Naive thymus-derived CD8-positive, alpha-beta T cell (primary cell): ENCODE data around the gene VASN. TPM values are rescaled to one million over a fixed set of nuclear protein-coding genes. Genes with fewer than 3 reads are reported as not detected.

Source experiments
- ATAC-seq, 2 donors: fragments of 150-1000 bp; cut with Tn5 transposase in 1 of 2; sonication (Bioruptor Pico), chemical (Tn5 transposase) in 1 of 2; 1 replicate in 1 of 2; 2 replicates in 1 of 2; pipeline ENCODE4 v1.10.0; 2021; ENCODE audit warnings: mild to moderate bottlenecking in 2 of 2, moderate library complexity in 2 of 2
- POLR2A ChIA-PET: fragments of 350-600 bp; sonication (Branson Sonifier 250); formaldehyde crosslinking; loops from one replicate; lab custom pipeline; 2021; ENCODE audit warnings: antibody characterized with exemption; lab: Charles Lee
- DNase-seq, 10 donors: peaks; one replicate each; pipeline versions ENCODE4 v3.0.0 to v3.0.0-alpha.2; 2020 to 2022
- H3K27ac Mint-ChIP-seq, 10 donors: one replicate each; pipeline ENCODE4 v1.8.0; 2020 to 2022; ENCODE audit warnings: mild to moderate bottlenecking in 10 of 10, mixed read lengths in 10 of 10, moderate library complexity in 4 of 10, inconsistent platforms in 1 of 10
- H3K27me3 Mint-ChIP-seq, 5 donors: one replicate each; pipeline ENCODE4 v1.8.0; 2021 to 2022; ENCODE audit warnings: mixed read lengths in 5 of 5
- H3K36me3 Mint-ChIP-seq, 3 donors: one replicate each; pipeline ENCODE4 v1.8.0; 2020 to 2022; ENCODE audit warnings: mixed read lengths in 3 of 3, mild to moderate bottlenecking in 2 of 3, inconsistent platforms in 1 of 3
- H3K4me1 Mint-ChIP-seq, 4 donors: one replicate each; pipeline ENCODE4 v1.8.0; 2021 to 2022; ENCODE audit warnings: mixed read lengths in 4 of 4
- H3K4me3 Mint-ChIP-seq, 10 donors: one replicate each; pipeline ENCODE4 v1.8.0; 2020 to 2022; ENCODE audit warnings: mild to moderate bottlenecking in 10 of 10, mixed read lengths in 10 of 10, moderate library complexity in 6 of 10, inconsistent platforms in 1 of 10
- H3K9me3 Mint-ChIP-seq, 9 donors: one replicate each; pipeline ENCODE4 v1.8.0; 2020 to 2022; ENCODE audit warnings: mixed read lengths in 9 of 9, mild to moderate bottlenecking in 3 of 9, inconsistent platforms in 1 of 9, moderate library complexity in 1 of 9
- polyA plus RNA-seq, 3 donors: library from polyadenylated mRNA; unstranded; fragments of 300-500 nt; fragmentation: Illumina TruSeq; gene quantifications; one replicate each; pipeline ENCODE4 v1.2.3, GENCODE V29; 2021
- total RNA-seq, 8 experiments: library from RNA in 2 of 8; stranded (reverse) in 2 of 8; gene quantifications; one replicate each; pipeline ENCODE4 v1.2.3 and lab custom pipeline; 2021 to 2026

Gene VASN
- total and polyA plus RNA-seq, 5 experiments from 2014 or later, result 0.12 to 0.34 (median 0.30) TPM; not detected in 2

GRCh38 chr16:4350365-4350786 is 21.3 kb upstream of the VASN start:
- H3K9me3 Mint-ChIP-seq, result no peaks in the 10 kb centered on the region
- H3K27me3 Mint-ChIP-seq, result peaks cover 0 to 1% (median 0%) of the 10 kb centered on the region in 5 donors
- ATAC-seq (peak in 1 of 2 donors; percentile 18), DNase-seq (peak in 1 of 10 donors; percentile 18)
- peaks cover 10 to 53% (median 33%) of the 10 kb centered on the region in 4 donors for H3K4me1 Mint-ChIP-seq
- peaks cover 0 to 8% (median 2%) of the 10 kb centered on the region in 3 donors for H3K36me3 Mint-ChIP-seq
- POLR2A ChIA-PET, result interaction anchor here (0.5 to 3.1 kb wide), 6 partner anchors 12 to 79 kb away, joined by 3 to 16 read pairs (median 4); partner anchors contain the start of genes CORO7 and TFAP4
- peak overlapping the region; percentile 87 to 96 (median 94) for H3K4me3 Mint-ChIP-seq
- peak overlapping the region; percentile 81 to 96 (median 94) for H3K27ac Mint-ChIP-seq

DNA sequence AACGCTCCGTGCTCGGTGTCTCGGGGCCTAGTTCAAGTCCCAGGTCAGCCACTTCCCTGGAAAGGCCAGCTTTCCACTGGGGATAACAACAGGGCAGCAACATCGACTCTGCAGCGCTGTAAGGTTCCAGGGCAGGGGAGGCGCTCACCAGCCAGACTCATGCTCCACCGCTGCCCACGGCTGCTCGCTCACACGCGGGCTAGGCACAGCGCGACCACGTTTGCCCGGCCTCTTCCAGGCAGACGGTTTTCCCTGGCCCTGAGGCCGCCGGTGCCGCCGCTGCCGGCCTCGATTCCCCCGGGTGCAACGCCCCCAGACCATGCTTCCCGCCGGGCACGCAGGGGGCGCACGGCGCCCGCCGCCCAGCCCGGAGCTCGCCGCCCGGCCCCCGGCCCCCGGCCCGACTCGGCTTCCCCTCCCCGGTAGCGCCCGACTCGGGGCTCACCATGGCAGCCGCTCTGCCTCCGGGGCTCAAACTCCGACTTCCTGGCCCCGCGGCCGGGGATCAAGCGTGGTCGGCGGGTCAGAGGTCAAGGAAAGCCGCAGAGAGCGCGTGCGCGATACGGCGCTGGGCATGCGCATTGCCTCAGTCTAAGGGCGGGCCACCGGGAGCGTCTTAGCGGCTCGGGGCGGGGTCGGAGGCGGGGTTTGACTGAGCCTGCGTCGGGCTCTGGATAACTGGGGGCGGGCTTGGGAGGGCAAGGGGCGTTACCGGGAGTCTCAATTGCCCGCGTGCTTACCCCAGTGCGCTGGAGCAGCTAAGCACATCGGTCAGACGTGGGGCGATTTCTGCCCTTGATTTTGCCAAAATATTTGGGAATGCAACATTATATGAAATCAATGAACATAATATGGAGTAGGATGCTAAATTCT is 20.6 kb upstream of the VASN start, which contains the start of gene PAM16:
PAM16 (minus strand) TSS at position 535 of the 873 bp plus-strand sequence; CDS start at position 448, 87 bp downstream.
- Mint-ChIP-seq H3K36me3 (peaks cover 0 to 10% (median 2%) of the 10 kb centered on the region in 3 donors), H3K4me3 (peak within 1 kb of the TSS; percentile 87 to 96 (median 94)), H3K27me3 (peaks cover 0 to 1% (median 0%) of the 10 kb centered on the region in 5 donors), H3K27ac (peak within 1 kb of the TSS; percentile 81 to 96 (median 94)), H3K9me3 (no peaks in the 10 kb centered on the region), H3K4me1 (peaks cover 10 to 46% (median 29%) of the 10 kb centered on the region in 4 donors)
- POLR2A ChIA-PET, result interaction anchor here (0.5 to 3.1 kb wide), 8 partner anchors 12 to 317 kb away, joined by 3 to 16 read pairs (median 4); partner anchors contain the start of gene TFAP4
- peak; percentile 88 to 90 for ATAC-seq
- peak; percentile 94 to 99 (median 98) for DNase-seq

GRCh38 chr16:4351880-4352279 is 19.8 kb upstream of the VASN start:
- Mint-ChIP-seq H3K36me3 (peaks cover 0 to 13% (median 2%) of the 10 kb centered on the region in 3 donors), H3K4me3 (peak overlapping the region in 8 of 10 donors; percentile 65 to 96 (median 93)), H3K9me3 (no peaks in the 10 kb centered on the region), H3K4me1 (peaks cover 10 to 39% (median 27%) of the 10 kb centered on the region in 4 donors), H3K27ac (peak overlapping the region in 8 of 10 donors; percentile 46 to 96 (median 93)), H3K27me3 (peaks cover 0 to 1% (median 0%) of the 10 kb centered on the region in 5 donors)
- no peak for DNase-seq
- POLR2A ChIA-PET, result interaction anchor here (0.6 to 3.1 kb wide), 4 partner anchors 58 to 318 kb away, joined by 3 to 16 read pairs (median 4); no protein-coding TSS in a partner anchor
- ATAC-seq, result no peak

DNA sequence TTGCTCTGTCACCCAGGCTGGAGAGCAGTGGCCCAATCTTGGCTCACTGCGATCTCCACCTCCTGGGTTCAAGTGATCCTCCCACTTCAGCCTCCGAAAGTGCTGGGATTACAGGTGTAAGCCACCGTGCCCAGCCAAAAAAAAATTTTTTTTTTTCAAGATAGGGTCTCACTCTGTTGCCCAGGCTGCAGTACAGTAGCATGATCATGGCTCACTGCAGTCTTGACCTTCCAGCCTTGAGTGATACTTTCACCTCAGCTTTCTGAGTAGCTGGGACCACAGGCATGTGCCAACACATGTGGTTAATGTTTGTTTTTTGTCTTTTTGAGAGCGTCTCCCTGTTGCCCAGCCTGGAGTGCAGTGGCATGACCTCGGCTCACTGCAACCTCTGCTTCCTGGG is 18.8 kb upstream of the VASN start:
- Mint-ChIP-seq H3K27ac (peak overlapping the region in 3 of 10 donors; percentile 20 to 66 (median 33)), H3K9me3 (no peaks in the 10 kb centered on the region), H3K36me3 (peaks cover 0 to 22% (median 2%) of the 10 kb centered on the region in 3 donors), H3K4me1 (peaks cover 10 to 29% (median 23%) of the 10 kb centered on the region in 4 donors), H3K27me3 (peaks cover 0 to 1% (median 0%) of the 10 kb centered on the region in 5 donors), H3K4me3 (no peak overlapping the region)
- DNase-seq (no peak), ATAC-seq (no peak)
- POLR2A ChIA-PET, result no interaction called here

- DNase-seq (no peak), ATAC-seq (no peak)
- Mint-ChIP-seq H3K27ac (peak overlapping the region in 7 of 10 donors; percentile 16 to 76 (median 58)), H3K4me3 (no peak overlapping the region), H3K9me3 (no peaks in the 10 kb centered on the region), H3K4me1 (peaks cover 6 to 22% (median 15%) of the 10 kb centered on the region in 4 donors), H3K36me3 (peaks cover 0 to 22% (median 2%) of the 10 kb centered on the region in 3 donors), H3K27me3 (peaks cover 0 to 1% (median 0%) of the 10 kb centered on the region in 5 donors)
- POLR2A ChIA-PET, result no interaction called here
Observed at GRCh38 chr16:4353675-4354074, 18.0 kb upstream of the VASN start.

DNA sequence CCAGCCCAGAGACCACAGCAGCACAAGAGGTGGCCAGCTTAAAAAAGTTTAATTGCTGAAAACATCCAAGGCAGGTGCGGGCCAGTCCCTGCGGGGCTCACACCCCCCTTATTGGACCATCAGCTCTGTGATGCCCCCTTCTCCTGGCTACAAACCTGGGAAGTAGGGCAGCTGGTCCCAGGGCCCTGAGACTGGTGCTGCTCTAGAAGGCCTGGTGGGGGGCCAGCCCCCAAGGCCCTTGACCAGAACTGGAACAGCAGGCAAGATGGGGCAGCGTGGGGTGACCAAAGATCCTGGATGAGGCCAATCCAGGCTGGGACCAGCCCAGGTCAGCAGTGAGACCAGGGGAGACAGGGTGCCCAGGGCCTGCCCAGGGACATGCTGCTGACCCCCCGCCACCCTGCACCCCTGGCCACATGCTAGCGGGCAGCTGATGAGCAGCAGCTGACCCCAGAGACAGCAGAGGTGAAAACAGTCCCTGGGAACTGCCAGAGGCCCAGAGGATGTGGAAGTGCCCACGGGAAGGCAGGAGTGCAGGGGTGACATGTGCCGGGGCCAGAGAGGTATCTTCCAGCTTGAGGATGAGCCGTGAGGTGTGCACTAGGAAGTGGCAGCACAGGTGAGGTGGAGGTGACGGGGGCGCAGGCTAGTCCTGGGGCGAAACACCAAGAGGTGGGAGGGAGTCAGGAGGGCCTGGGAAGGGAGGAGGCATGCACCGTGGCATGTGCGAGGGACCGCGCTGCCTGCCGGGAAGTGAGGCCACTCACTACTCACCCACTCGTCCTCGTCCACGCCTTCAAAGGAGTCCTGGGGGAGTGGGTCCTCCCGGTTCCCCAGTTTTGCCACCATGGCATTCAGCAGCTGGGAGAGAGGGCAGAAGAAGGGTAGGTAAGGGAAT is 16.9 kb upstream of the VASN start:
- H3K36me3 Mint-ChIP-seq, result peaks cover 0 to 27% (median 4%) of the 10 kb centered on the region in 3 donors
- DNase-seq (no peak), ATAC-seq (no peak)
- H3K9me3 Mint-ChIP-seq, result no peaks in the 10 kb centered on the region
- no peak overlapping the region for H3K4me3 Mint-ChIP-seq
- peaks cover 0 to 1% (median 0%) of the 10 kb centered on the region in 5 donors for H3K27me3 Mint-ChIP-seq
- POLR2A ChIA-PET, result interaction anchor here (0.6 to 0.9 kb wide), 3 partner anchors 9 to 162 kb away, joined by 3 to 4 read pairs (median 3); no protein-coding TSS in a partner anchor
- H3K4me1 Mint-ChIP-seq, result peaks cover 8 to 16% (median 12%) of the 10 kb centered on the region in 4 donors
- H3K27ac Mint-ChIP-seq, result peak overlapping the region in 3 of 10 donors; percentile 4 to 66 (median 52)

DNA sequence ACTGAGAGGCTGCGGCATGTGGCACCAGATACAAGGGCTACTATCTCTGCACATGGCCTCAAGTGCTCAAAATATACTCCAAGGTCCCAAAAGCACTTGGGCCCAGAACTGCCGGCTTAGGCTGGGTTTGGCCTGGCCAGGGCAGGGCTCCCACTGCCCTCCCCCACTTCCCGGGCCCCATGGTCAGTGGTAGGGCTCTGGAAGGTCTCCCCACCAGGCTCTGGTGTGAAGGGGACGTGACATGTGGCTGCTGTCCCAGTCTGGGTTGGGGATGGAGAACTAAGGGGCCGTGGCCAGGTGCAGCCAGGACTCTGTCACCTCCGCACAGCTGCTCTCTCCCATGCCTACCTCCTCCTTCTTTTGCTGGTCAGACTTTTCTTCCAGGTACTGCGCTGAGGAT is 14.8 kb upstream of the VASN start:
- DNase-seq, result no peak
- H3K27ac Mint-ChIP-seq, result peak overlapping the region in 2 of 10 donors; percentile 37 to 53

DNA sequence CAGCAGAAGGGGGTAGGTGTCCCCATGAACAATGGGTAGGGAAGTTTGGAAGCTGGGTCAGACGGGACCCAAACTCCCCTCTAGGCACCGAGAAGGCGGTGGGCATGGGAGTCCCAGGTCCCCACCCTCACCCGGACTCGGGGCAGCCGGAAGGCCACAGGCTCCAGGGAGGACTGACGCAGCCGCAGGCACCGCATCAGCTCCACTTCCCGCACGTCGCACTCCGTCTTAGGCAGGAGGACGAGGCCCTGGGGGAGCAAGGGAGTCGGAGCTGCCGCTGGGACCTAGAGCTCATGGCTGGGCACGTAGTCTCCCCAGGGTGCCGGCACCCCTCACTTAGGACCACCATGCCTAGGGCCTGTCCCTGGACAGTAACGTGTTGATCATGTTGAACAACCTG is 13.4 kb upstream of the VASN start:
- POLR2A ChIA-PET, result interaction anchor here (1.1 kb wide), 1 partner anchor 44 kb away, joined by 3 read pairs; no protein-coding TSS in a partner anchor

More for the DNA sequence above, 14.8 kb upstream of the VASN start:
- POLR2A ChIA-PET, result interaction anchor here (0.6 kb wide), 1 partner anchor 272 kb away, joined by 3 read pairs; no protein-coding TSS in a partner anchor
- Mint-ChIP-seq H3K27me3 (no peaks in the 10 kb centered on the region), H3K4me3 (no peak overlapping the region), H3K36me3 (peaks cover 0 to 40% (median 4%) of the 10 kb centered on the region in 3 donors), H3K4me1 (peaks cover 0 to 7% (median 2%) of the 10 kb centered on the region in 4 donors), H3K9me3 (no peaks in the 10 kb centered on the region)
- no peak for ATAC-seq

GRCh38 chr16:4358831-4359561 is 12.7 kb upstream of the VASN start:
- Mint-ChIP-seq H3K4me1 (peaks cover 0 to 4% (median 1%) of the 10 kb centered on the region in 4 donors), H3K36me3 (peaks cover 0 to 60% (median 8%) of the 10 kb centered on the region in 3 donors), H3K4me3 (peak overlapping the region in 1 of 10 donors; percentile 46), H3K27ac (peak overlapping the region in 6 of 10 donors; percentile 56 to 92 (median 82)), H3K27me3 (no peaks in the 10 kb centered on the region), H3K9me3 (no peaks in the 10 kb centered on the region)
- POLR2A ChIA-PET, result interaction anchor here (1.1 kb wide), 1 partner anchor 44 kb away, joined by 3 read pairs; no protein-coding TSS in a partner anchor
- ATAC-seq (peak; percentile 87 to 93), DNase-seq (peak; percentile 45 to 84 (median 68))

More for the DNA sequence above, 13.4 kb upstream of the VASN start:
- ATAC-seq, result no peak
- Mint-ChIP-seq H3K27me3 (no peaks in the 10 kb centered on the region), H3K36me3 (peaks cover 0 to 52% (median 4%) of the 10 kb centered on the region in 3 donors), H3K4me1 (peaks cover 0 to 7% (median 1%) of the 10 kb centered on the region in 4 donors), H3K4me3 (no peak overlapping the region), H3K9me3 (no peaks in the 10 kb centered on the region), H3K27ac (no peak overlapping the region)
- no peak for DNase-seq

GRCh38 chr16:4359914-4360313 is 11.7 kb upstream of the VASN start:
- DNase-seq (no peak), ATAC-seq (no peak)
- Mint-ChIP-seq H3K36me3 (peaks cover 0 to 57% (median 8%) of the 10 kb centered on the region in 3 donors), H3K27ac (peak overlapping the region in 3 of 10 donors; percentile 12 to 92 (median 59)), H3K27me3 (no peaks in the 10 kb centered on the region), H3K9me3 (no peaks in the 10 kb centered on the region), H3K4me3 (no peak overlapping the region), H3K4me1 (peaks cover 0 to 4% (median 1%) of the 10 kb centered on the region in 4 donors)
- POLR2A ChIA-PET, result no interaction called here
